Spleen (tissue), 11 donors: Measurements from ENCODE around the gene NSD1. TPM values are rescaled to one million over a fixed set of nuclear protein-coding genes. Genes with fewer than 3 reads are reported as not detected.

Experiments used
- DNase-seq: peaks from one replicate; pipeline ENCODE4 v3.0.0-alpha.2; 2020
- H3K27ac ChIP-seq, 8 donors: fragments of 200-600 bp; sonication (generic) in 7 of 8; 1 replicate in 4 of 8; 2 replicates in 4 of 8; pipeline versions ENCODE4 v1.5.0 to v1.8.0; 2016 to 2021; ENCODE audit warnings: inconsistent platforms in 4 of 8, mild to moderate bottlenecking in 4 of 8, moderate library complexity in 1 of 8
- H3K27me3 ChIP-seq, 7 donors: fragments of 200-600 bp; sonication (generic) in 6 of 7; replicated peaks in 1 of 7; 1 replicate in 4 of 7; 2 replicates in 3 of 7; pipeline versions ENCODE4 v1.5.0 to v1.8.0; 2016 to 2021; ENCODE audit warnings: inconsistent platforms in 3 of 7, mild to moderate bottlenecking in 1 of 7
- H3K36me3 ChIP-seq, 6 donors: fragments of 200-600 bp; sonication (generic) in 5 of 6; 1 replicate in 4 of 6; 2 replicates in 2 of 6; pipeline versions ENCODE4 v1.5.0 to v1.8.0; 2016 to 2021; ENCODE audit warnings: inconsistent platforms in 2 of 6
- H3K4me1 ChIP-seq, 6 donors: fragments of 200-600 bp; sonication (generic) in 5 of 6; 1 replicate in 3 of 6; 2 replicates in 3 of 6; pipeline versions ENCODE4 v1.5.0 to v1.8.0; 2016 to 2021; ENCODE audit warnings: inconsistent platforms in 3 of 6
- H3K4me3 ChIP-seq, 8 donors: fragments of 200-600 bp; sonication (generic) in 7 of 8; 1 replicate in 4 of 8; 2 replicates in 4 of 8; pipeline versions ENCODE4 v1.5.0 to v1.8.0; 2016 to 2021; ENCODE audit warnings: inconsistent platforms in 4 of 8, mild to moderate bottlenecking in 4 of 8, moderate library complexity in 2 of 8
- H3K9me3 ChIP-seq, 8 donors: fragments of 200-600 bp; sonication (generic) in 7 of 8; 1 replicate in 4 of 8; 2 replicates in 4 of 8; pipeline versions ENCODE4 v1.5.0 to v1.8.0; 2016 to 2021; ENCODE audit warnings: inconsistent platforms in 4 of 8
- POLR2A ChIP-seq, 3 donors: fragments of 450-650 bp; IDR thresholded peaks; one replicate each; pipeline ENCODE4 v1.5.1; 2017; ENCODE audit warnings: antibody characterized with exemption in 3 of 3, mild to moderate bottlenecking in 1 of 3
- POLR2AphosphoS5 ChIP-seq, 3 donors: sonication (generic); formaldehyde crosslinking; IDR thresholded peaks; one replicate each; pipeline ENCODE4 v1.5.1; 2017; ENCODE audit warnings: antibody characterized with exemption in 3 of 3
- WGBS, 5 donors: extraction: QIAGEN DNeasy Blood & Tissue Kit in 3 of 5; methylation state at CpG; one replicate each; pipeline versions ENCODE4 v1.1.5 to v1.1.7; 2013 to 2018; 5-methylcytosine and 5-hydroxymethylcytosine counted together
- intact Hi-C: fragments of 100-400 bp; cut with DNase I; formaldehyde crosslinking; loops from one replicate; pipeline ENCODE4 v1.15.0; 2023; ENCODE audit warnings: low total_unique reads
- polyA plus RNA-seq, 3 donors: library from polyadenylated mRNA; stranded (reverse); fragments of 200-250 nt; gene quantifications; one replicate each; pipeline ENCODE4 v1.2.1, GENCODE V29; 2013
- total RNA-seq, 7 donors: library from RNA; depleted of rRNA in 3 of 7; stranded (reverse); fragments of >200 nt in 3 of 7; fragmentation: NEBNext Ultra II Directional in 4 of 7; extraction: Animal tissue kit (Norgen Biotek cat#: 25700) in 4 of 7; gene quantifications; one replicate each; pipeline versions ENCODE4 v1.1.0 to v1.2.1, GENCODE V29; 2016 to 2021
- TF ChIP-seq, protein P1 (sequence below), 11 experiments: fragments of 200-600 bp in 7 of 11; fragments of 450-650 bp in 4 of 11; sonication (generic) in 4 of 11; IDR thresholded peaks in 8 of 11; conservative IDR thresholded peaks in 3 of 11; 1 replicate in 7 of 11; 2 replicates in 4 of 11; pipeline versions ENCODE4 v1.4.0 to v1.8.0; 2016 to 2021; ENCODE audit warnings: antibody characterized with exemption in 11 of 11, inconsistent platforms in 4 of 11, mild to moderate bottlenecking in 1 of 11
- donor health status: healthy with polysubstance abuse.
- donor health status: DM: no; HTN: no; CAD: no; lungs with moderate emphysema.
- donor health status: DM: no; HTN: no; CAD: no.
- donor health status: Bipolar disorder and iron deficiency.
- donor health status: healthy.
- donor health status: DM: no; HTN: no; CAD: no.
- donor health status: DM: yes; HTN: yes; CAD: no.

The NSD1 gene
- total and polyA plus RNA-seq, 10 donors = 4.1 to 130 (median 69.1) TPM

GRCh38 chr5:177315411-177315810 lies 181.8 kb downstream of the NSD1 start:
- TF ChIP-seq, protein P1, sequence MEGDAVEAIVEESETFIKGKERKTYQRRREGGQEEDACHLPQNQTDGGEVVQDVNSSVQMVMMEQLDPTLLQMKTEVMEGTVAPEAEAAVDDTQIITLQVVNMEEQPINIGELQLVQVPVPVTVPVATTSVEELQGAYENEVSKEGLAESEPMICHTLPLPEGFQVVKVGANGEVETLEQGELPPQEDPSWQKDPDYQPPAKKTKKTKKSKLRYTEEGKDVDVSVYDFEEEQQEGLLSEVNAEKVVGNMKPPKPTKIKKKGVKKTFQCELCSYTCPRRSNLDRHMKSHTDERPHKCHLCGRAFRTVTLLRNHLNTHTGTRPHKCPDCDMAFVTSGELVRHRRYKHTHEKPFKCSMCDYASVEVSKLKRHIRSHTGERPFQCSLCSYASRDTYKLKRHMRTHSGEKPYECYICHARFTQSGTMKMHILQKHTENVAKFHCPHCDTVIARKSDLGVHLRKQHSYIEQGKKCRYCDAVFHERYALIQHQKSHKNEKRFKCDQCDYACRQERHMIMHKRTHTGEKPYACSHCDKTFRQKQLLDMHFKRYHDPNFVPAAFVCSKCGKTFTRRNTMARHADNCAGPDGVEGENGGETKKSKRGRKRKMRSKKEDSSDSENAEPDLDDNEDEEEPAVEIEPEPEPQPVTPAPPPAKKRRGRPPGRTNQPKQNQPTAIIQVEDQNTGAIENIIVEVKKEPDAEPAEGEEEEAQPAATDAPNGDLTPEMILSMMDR (IDR thresholded peaks at IDR 0.05 in 8 of 11, conservative IDR thresholded peaks at IDR 0.05 in 3 of 11) = no peak
- peak in 1 of 3 donors; percentile 0 for TF ChIP-seq POLR2AphosphoS5 (IDR thresholded peaks at IDR 0.05)
- Histone ChIP-seq H3K27ac (no peak overlapping the region), H3K36me3 (peaks cover 0 to 17% (median 0%) of the 10 kb centered on the region in 6 donors), H3K9me3 (no peaks in the 10 kb centered on the region), H3K27me3 (no peaks in the 10 kb centered on the region), H3K4me1 (peaks cover 19 to 83% (median 53%) of the 10 kb centered on the region in 6 donors), H3K4me3 (no peak overlapping the region)
- WGBS, 5 donors = 77 to 89% (median 83%) methylated on average over 5 to 7 of the region's 7 CpGs
- DNase-seq = peak; percentile 43
- intact Hi-C loops = loop anchor here (10.0 kb wide), 2 partner anchors 49 to 139 kb away; no protein-coding TSS in a partner anchor

GRCh38 chr5:177316005-177316404 lies 182.4 kb downstream of the NSD1 start:
- WGBS, 5 donors = 71 to 93% (median 90%) methylated on average over 3 of the region's 3 CpGs
- Histone ChIP-seq H3K27me3 (no peaks in the 10 kb centered on the region), H3K36me3 (peaks cover 0 to 18% (median 0%) of the 10 kb centered on the region in 6 donors), H3K9me3 (no peaks in the 10 kb centered on the region), H3K4me3 (no peak overlapping the region), H3K4me1 (peaks cover 13 to 83% (median 52%) of the 10 kb centered on the region in 6 donors), H3K27ac (no peak overlapping the region)
- no peak for DNase-seq
- TF ChIP-seq POLR2AphosphoS5 (IDR thresholded peaks at IDR 0.05) (no peak), POLR2A (IDR thresholded peaks at IDR 0.05) (no peak)
- TF ChIP-seq, protein P1 (IDR thresholded peaks at IDR 0.05 in 8 of 11, conservative IDR thresholded peaks at IDR 0.05 in 3 of 11) = no peak
- intact Hi-C loops = loop anchor here (10.0 kb wide), 2 partner anchors 49 to 139 kb away; no protein-coding TSS in a partner anchor

DNA sequence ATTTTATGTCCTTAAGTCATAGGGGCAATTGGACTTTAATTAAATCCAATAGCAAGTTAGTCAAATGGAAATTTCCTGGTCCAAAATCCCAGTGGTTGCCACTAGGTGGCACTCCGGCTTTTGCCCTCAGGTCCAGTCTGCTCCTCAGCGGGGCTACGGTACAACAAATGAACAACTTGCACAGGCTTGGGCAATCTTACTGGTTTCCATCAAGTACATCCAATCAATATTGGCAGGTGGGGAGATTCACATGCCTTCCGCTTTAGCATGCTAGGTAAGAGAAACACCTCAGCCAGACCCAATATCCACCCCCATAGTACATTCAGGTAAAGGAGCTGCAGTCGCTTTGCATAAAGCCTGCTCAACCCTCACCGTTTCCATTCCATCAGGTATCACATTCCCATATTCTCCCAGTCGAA lies 184.4 kb downstream of the NSD1 start:
- no peak overlapping the region for H3K27ac ChIP-seq
- H3K36me3 ChIP-seq = peaks cover 0 to 18% (median 0%) of the 10 kb centered on the region in 6 donors
- TF ChIP-seq POLR2A (IDR thresholded peaks at IDR 0.05) = no peak
- TF ChIP-seq, protein P1 (IDR thresholded peaks at IDR 0.05 in 8 of 11, conservative IDR thresholded peaks at IDR 0.05 in 3 of 11) = peak; percentile 73 to 91 (median 88)
- TF ChIP-seq POLR2AphosphoS5 (IDR thresholded peaks at IDR 0.05) = peak in 1 of 3 donors; percentile 46
- peak; percentile 88 for DNase-seq
- H3K27me3 ChIP-seq = no peaks in the 10 kb centered on the region
- H3K9me3 ChIP-seq = no peaks in the 10 kb centered on the region
- H3K4me3 ChIP-seq = no peak overlapping the region
- 35 to 41% (median 36%) methylated on average over 7 of the region's 7 CpGs for WGBS, 5 donors
- intact Hi-C loops = loop anchor here (10.0 kb wide), 2 partner anchors 47 to 137 kb away; no protein-coding TSS in a partner anchor
- peaks cover under 1 to 73% (median 35%) of the 10 kb centered on the region in 6 donors for H3K4me1 ChIP-seq

DNA sequence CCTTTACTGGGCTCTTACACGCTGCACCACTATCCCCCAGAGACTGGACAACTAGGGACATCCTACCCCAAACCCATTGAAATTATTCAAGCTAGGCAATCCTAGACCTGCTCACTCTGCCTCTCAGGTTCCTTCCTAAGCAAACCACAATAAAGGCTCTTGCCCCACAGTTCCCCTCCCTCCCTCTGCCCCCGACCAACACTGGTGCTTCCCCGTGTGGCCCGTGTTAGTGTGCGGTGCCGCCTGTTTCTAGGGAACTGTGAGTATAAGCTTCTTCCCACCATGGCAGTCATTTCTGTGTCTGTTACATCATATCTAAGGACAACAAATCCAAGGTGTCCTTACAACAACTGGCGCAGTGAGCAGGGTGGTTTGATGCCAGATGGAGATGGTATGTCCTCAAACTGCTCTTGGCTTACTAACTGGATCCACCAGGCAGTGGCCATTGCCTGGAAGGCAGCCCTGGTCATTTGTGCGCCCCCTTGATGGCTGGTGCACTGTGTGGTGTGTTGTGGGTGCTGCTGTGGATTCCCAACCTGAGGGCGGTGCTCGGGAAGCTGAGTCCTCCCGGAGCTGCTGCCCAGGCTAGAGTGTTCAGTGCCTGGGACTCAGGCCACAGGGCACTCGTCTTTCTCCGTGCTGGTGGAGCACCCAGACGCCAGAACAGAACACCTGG lies 186.5 kb downstream of the NSD1 start:
- TF ChIP-seq POLR2AphosphoS5 (IDR thresholded peaks at IDR 0.05) (peak in 1 of 3 donors; percentile 19), POLR2A (IDR thresholded peaks at IDR 0.05) (no peak)
- H3K4me1 ChIP-seq = peaks cover 0 to 60% (median 23%) of the 10 kb centered on the region in 6 donors
- no peaks in the 10 kb centered on the region for H3K27me3 ChIP-seq
- intact Hi-C loops = loop anchor here (10.0 kb wide), 2 partner anchors 45 to 135 kb away; no protein-coding TSS in a partner anchor
- no peak overlapping the region for H3K4me3 ChIP-seq
- WGBS, 5 donors = 63 to 88% (median 75%) methylated on average over 8 to 14 of the region's 14 CpGs
- H3K27ac ChIP-seq = peak overlapping the region in 1 of 8 donors; percentile 5
- DNase-seq = peak; percentile 86
- H3K36me3 ChIP-seq = peaks cover 0 to 26% (median 2%) of the 10 kb centered on the region in 6 donors
- no peaks in the 10 kb centered on the region for H3K9me3 ChIP-seq
